NB4 (cell line): ENCODE data around the gene SULT4A1.

Experiments
- DNase-seq: peaks from one replicate; pipeline ENCODE4 v3.0.0; 2010; ENCODE audit warnings: low read depth
- H3K4me3 ChIP-seq: one replicate; pipeline ENCODE4 v1.5.1; 2011; ENCODE audit warnings: mild to moderate bottlenecking, low read depth, low read length, moderate library complexity
- MYC ChIP-seq: IDR thresholded peaks from 2 replicates; pipeline ENCODE4 v1.6.1; 2011; ENCODE audit warnings: low read depth, low read length
- POLR2A ChIP-seq: IDR thresholded peaks from 2 replicates; pipeline ENCODE4 v1.6.1; 2011; ENCODE audit warnings: mild to moderate bottlenecking; ENCODE audit not compliant: insufficient read length; ENCODE audit errors: extremely low read depth
- TF ChIP-seq, protein P1 (sequence below): IDR thresholded peaks from one replicate; pipeline ENCODE4 v1.5.1; 2012; ENCODE audit warnings: low read depth, low read length
- TF ChIP-seq, protein P2 (sequence below): IDR thresholded peaks from 2 replicates; pipeline ENCODE4 v1.6.1; 2011; ENCODE audit warnings: low read depth, low read length

Gene SULT4A1

GRCh38 chr22:43889860-43890253 lies 27.5 kb upstream of the SULT4A1 start:
- no peak overlapping the region for H3K4me3 ChIP-seq
- TF ChIP-seq POLR2A (no peak), MYC (no peak)
- TF ChIP-seq, protein P1, sequence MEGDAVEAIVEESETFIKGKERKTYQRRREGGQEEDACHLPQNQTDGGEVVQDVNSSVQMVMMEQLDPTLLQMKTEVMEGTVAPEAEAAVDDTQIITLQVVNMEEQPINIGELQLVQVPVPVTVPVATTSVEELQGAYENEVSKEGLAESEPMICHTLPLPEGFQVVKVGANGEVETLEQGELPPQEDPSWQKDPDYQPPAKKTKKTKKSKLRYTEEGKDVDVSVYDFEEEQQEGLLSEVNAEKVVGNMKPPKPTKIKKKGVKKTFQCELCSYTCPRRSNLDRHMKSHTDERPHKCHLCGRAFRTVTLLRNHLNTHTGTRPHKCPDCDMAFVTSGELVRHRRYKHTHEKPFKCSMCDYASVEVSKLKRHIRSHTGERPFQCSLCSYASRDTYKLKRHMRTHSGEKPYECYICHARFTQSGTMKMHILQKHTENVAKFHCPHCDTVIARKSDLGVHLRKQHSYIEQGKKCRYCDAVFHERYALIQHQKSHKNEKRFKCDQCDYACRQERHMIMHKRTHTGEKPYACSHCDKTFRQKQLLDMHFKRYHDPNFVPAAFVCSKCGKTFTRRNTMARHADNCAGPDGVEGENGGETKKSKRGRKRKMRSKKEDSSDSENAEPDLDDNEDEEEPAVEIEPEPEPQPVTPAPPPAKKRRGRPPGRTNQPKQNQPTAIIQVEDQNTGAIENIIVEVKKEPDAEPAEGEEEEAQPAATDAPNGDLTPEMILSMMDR: no peak
- TF ChIP-seq, protein P2, sequence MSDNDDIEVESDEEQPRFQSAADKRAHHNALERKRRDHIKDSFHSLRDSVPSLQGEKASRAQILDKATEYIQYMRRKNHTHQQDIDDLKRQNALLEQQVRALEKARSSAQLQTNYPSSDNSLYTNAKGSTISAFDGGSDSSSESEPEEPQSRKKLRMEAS: no peak
- no peak for DNase-seq

DNA sequence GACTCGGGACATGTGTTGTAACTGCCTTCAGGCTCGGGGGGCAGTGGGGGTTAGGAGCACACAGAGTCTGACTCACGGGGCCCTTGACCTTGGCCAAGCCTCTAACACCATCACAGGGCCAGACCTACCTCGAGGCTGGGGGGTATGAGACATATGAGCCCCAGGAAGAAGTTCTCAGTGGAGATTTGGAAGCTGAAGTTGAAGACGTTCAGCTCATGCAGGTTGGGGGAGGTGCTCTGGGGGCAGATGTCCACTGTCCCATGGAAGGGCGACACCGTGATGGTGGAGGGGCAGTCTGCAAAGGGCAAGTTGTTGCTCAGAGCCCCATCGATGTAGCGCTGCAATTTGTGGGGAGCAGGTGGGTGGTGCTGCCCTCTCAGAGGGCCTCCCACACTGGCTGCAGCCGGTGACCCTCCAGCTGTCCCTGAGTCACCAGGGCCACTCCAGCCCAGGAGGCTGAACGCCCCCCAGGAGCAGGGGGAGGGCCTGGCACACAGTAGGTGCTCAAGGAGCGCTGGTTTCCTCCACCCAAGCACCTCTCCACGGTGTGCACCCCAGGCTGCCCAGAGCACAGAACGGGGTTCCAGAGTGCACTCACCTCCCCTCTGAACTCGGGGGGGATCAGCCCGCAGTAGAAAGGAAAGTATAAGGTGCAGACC lies 27.0 kb upstream of the SULT4A1 start:
- TF ChIP-seq, protein P1: no peak
- no peak for TF ChIP-seq POLR2A
- TF ChIP-seq, protein P2: no peak
- no peak for TF ChIP-seq MYC
- no peak overlapping the region for H3K4me3 ChIP-seq
- no peak for DNase-seq

DNA sequence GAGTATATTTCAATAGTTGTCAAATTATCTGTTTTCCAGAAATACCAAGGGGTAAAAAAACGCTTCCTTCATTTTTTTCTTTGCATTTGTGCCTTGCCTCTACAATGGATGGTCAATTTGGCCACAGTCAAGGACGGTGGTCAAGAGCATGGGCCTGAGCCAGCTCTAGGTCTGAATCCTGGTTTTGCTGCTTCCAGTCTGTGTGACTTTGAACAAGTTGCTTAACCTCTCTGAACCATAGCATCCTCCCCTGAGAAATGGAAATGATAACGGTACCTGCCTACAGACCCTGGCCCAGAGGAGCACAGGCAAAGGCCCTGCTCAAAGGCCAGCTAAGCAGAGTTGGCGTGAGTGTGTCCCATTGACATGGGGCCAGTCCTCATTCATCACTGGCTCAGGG lies 26.4 kb upstream of the SULT4A1 start:
- DNase-seq: no peak
- no peak overlapping the region for H3K4me3 ChIP-seq
- TF ChIP-seq, protein P1: no peak
- no peak for TF ChIP-seq MYC
- TF ChIP-seq, protein P2: no peak
- no peak for TF ChIP-seq POLR2A

DNA sequence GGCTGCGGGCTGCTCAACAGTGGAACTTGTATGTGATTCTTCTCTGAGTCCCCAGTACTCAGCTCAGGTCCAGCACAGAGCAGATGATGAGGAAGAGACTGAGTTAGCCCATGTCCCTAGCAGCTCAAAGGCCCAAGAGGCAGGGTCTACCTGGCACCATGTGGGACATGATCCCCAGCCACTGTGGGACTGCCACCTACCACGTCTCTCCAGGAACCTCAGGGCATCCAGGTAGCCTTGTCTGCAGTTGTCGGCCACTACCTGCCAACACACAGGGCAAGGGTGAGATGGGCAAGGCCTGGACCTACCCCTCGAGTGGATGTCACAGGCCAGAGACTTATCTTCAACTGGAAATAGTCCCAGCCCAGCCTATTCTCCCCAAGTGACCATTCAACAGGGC lies 25.1 kb upstream of the SULT4A1 start:
- DNase-seq: no peak
- TF ChIP-seq, protein P2: no peak
- TF ChIP-seq, protein P1: no peak
- TF ChIP-seq MYC: no peak
- TF ChIP-seq POLR2A: no peak
- H3K4me3 ChIP-seq: no peak overlapping the region

DNA sequence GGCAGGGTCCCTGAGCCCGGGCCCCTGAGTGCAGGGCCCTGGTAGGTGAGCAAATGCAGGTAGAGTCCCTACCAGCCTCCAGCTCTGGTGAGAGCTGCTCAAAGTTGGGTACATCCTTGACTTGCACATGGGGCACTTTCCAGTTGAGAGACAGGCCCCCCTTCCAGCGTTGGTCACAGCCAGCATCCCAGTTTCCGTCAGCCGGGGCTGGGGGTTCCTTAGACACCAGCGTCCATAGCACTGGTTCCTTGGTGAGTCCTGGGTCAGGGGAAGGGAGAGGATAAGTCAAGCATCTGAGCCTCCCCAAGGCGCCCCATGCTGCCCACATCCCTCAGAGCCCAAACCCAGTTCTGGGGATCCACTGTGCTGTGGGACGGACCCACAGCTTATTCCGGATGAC lies 23.9 kb upstream of the SULT4A1 start:
- DNase-seq: no peak
- TF ChIP-seq, protein P1: no peak
- TF ChIP-seq, protein P2: no peak
- no peak for TF ChIP-seq POLR2A
- TF ChIP-seq MYC: no peak
- H3K4me3 ChIP-seq: no peak overlapping the region
